MCF 10A (cell line): ENCODE results near the gene CDH18. TPM values are rescaled to one million over a fixed set of nuclear protein-coding genes. Genes with fewer than 3 reads are reported as not detected.
A peak's percentile ranks its signal among the peaks of the same experiment; 100 is the strongest.

Source experiments
- BruUV-seq: library from RNA; stranded (reverse); fragments of 400-500 nt; replicated peaks from 2 replicates; lab custom pipeline; 2021; lab: Mats Ljungman, UMichigan
- CTCF ChIA-PET: fragments of 300-600 bp; sonication (Branson Sonifier 250); formaldehyde crosslinking; extraction: SDS; loops from one replicate; lab custom pipeline; 2021; ENCODE audit warnings: antibody characterized with exemption, inconsistent platforms; lab: Yijun Ruan, JAX
- POLR2A ChIA-PET: fragments of 300-600, 350-650 bp; sonication (Branson Sonifier 250); formaldehyde crosslinking; extraction: SDS; loops from one replicate; lab custom pipeline; 2020; ENCODE audit warnings: antibody characterized with exemption, inconsistent platforms; lab: Yijun Ruan, JAX
- DNase-seq: peaks from one replicate; pipeline ENCODE4 v3.0.0-alpha.2; 2018; ENCODE audit not compliant: unreplicated experiment
- H3K27ac Mint-ChIP-seq: one replicate; pipeline ENCODE4 v1.8.0; 2022; ENCODE audit warnings: mild to moderate bottlenecking, low read depth, mixed read lengths; ENCODE audit not compliant: unreplicated experiment
- H3K27me3 Mint-ChIP-seq: one replicate; pipeline ENCODE4 v1.8.0; 2022; ENCODE audit warnings: mixed read lengths; ENCODE audit not compliant: insufficient read depth, unreplicated experiment
- H3K36me3 Mint-ChIP-seq: one replicate; pipeline ENCODE4 v1.8.0; 2022; ENCODE audit warnings: mild to moderate bottlenecking, moderate library complexity, mixed read lengths; ENCODE audit not compliant: insufficient read depth, unreplicated experiment
- H3K4me1 Mint-ChIP-seq: one replicate; pipeline ENCODE4 v1.8.0; 2022; ENCODE audit warnings: mixed read lengths; ENCODE audit not compliant: insufficient read depth, unreplicated experiment
- H3K4me3 Mint-ChIP-seq: one replicate; pipeline ENCODE4 v1.8.0; 2022; ENCODE audit warnings: mild to moderate bottlenecking, moderate library complexity, mixed read lengths; ENCODE audit not compliant: unreplicated experiment
- H3K9me3 Mint-ChIP-seq: one replicate; pipeline ENCODE4 v1.8.0; 2022; ENCODE audit warnings: mixed read lengths; ENCODE audit not compliant: unreplicated experiment
- CTCF ChIP-seq: fragments of 200-600 bp; IDR thresholded peaks from one replicate; pipeline ENCODE4 v1.8.0; 2022; ENCODE audit warnings: antibody characterized with exemption, mild to moderate bottlenecking; ENCODE audit not compliant: unreplicated experiment
- intact Hi-C: fragments of 100-400 bp; cut with micrococcal nuclease; formaldehyde crosslinking; loops from 2 replicates; pipeline ENCODE4 v1.14.1; 2022
- total RNA-seq: library from RNA; stranded (reverse); gene quantifications from 2 replicates; pipeline ENCODE4 v1.2.3, GENCODE V29; 2022

The CDH18 gene
- total RNA-seq, 1 experiment from 2014 or later = not detected

GRCh38 chr5:19918780-19919179 is 69.2 kb downstream of the CDH18 start:
- no TSS peak for BruUV-seq
- Mint-ChIP-seq H3K9me3 (no peaks in the 10 kb centered on the region), H3K27ac (no peak overlapping the region), H3K4me1 (no peaks in the 10 kb centered on the region), H3K36me3 (no peaks in the 10 kb centered on the region), H3K27me3 (no peaks in the 10 kb centered on the region), H3K4me3 (no peak overlapping the region)
- no peak for TF ChIP-seq CTCF
- intact Hi-C loops = no loop called here
- DNase-seq = no peak
- ChIA-PET CTCF (no interaction called here), POLR2A (no interaction called here)

- H3K9me3 Mint-ChIP-seq = no peaks in the 10 kb centered on the region
- CTCF ChIA-PET = no interaction called here
Observed at GRCh38 chr5:19917588-19918122, 70.3 kb downstream of the CDH18 start.

DNA sequence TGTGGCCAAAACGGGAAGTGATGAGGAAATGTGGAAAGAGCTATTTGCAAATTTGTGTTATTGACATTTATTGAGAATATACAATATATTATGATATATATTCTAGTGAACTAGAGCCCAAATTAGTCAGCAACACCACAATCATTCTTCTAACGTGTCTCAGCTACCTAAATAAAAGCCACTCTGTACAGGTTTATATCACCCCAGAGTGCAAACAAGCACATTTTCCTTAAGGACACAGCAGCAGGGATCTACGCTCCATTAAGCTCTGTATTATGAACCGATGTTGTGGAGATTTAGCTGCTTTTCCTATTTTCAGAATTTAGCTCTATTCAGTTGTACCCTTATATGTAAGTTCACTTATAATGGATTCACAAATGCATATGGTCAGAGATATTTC is 77.9 kb downstream of the CDH18 start:
- H3K27ac Mint-ChIP-seq = no peak overlapping the region
- intact Hi-C loops = no loop called here
- H3K4me3 Mint-ChIP-seq = no peak overlapping the region
- POLR2A ChIA-PET = no interaction called here
- H3K27me3 Mint-ChIP-seq = no peaks in the 10 kb centered on the region
- no peak for TF ChIP-seq CTCF
- H3K4me1 Mint-ChIP-seq = no peaks in the 10 kb centered on the region
- CTCF ChIA-PET = no interaction called here
- H3K36me3 Mint-ChIP-seq = no peaks in the 10 kb centered on the region
- DNase-seq = no peak
- no peaks in the 10 kb centered on the region for H3K9me3 Mint-ChIP-seq
- BruUV-seq = no TSS peak

More at GRCh38 chr5:19917588-19918122, 70.3 kb downstream of the CDH18 start:
- Mint-ChIP-seq H3K36me3 (no peaks in the 10 kb centered on the region), H3K27ac (no peak overlapping the region), H3K27me3 (no peaks in the 10 kb centered on the region), H3K4me1 (no peaks in the 10 kb centered on the region), H3K4me3 (no peak overlapping the region)
- peak; percentile 13 for DNase-seq
- no peak for TF ChIP-seq CTCF
- no TSS peak for BruUV-seq
- POLR2A ChIA-PET = no interaction called here
- intact Hi-C loops = no loop called here

DNA sequence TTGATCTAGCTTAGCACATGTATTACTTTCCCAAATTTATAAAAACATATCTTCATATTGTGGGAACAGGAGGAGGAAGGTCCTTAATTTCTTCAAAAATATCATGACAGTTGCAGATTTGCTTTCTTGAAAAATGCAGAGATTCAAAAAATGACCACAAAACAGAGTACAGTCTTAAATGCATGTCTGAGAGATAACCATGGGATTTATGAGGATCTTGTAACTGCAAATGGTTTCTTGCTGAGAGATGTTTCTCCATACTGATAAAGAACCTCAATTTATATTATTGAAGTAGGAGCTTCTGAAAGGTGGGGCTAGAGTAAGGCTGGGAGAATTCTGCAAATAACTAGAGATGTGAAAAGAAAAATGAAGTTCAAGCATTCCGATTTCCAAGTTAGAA is 83.2 kb downstream of the CDH18 start:
- ChIA-PET CTCF (no interaction called here), POLR2A (no interaction called here)
- intact Hi-C loops = no loop called here
- Mint-ChIP-seq H3K4me1 (peaks cover 5% of the 10 kb centered on the region), H3K27me3 (no peaks in the 10 kb centered on the region), H3K27ac (no peak overlapping the region), H3K4me3 (no peak overlapping the region), H3K9me3 (no peaks in the 10 kb centered on the region), H3K36me3 (no peaks in the 10 kb centered on the region)
- no peak for DNase-seq
- BruUV-seq = no TSS peak
- TF ChIP-seq CTCF = no peak
